ENCODE results near the gene TBC1D14. TPM values are rescaled to one million over a fixed set of nuclear protein-coding genes. Genes with fewer than 3 reads are reported as not detected.

Gene TBC1D14
- total and polyA plus RNA-seq, 2 donors from 2014 or later, result 44.9 to 77.7 TPM

DNA sequence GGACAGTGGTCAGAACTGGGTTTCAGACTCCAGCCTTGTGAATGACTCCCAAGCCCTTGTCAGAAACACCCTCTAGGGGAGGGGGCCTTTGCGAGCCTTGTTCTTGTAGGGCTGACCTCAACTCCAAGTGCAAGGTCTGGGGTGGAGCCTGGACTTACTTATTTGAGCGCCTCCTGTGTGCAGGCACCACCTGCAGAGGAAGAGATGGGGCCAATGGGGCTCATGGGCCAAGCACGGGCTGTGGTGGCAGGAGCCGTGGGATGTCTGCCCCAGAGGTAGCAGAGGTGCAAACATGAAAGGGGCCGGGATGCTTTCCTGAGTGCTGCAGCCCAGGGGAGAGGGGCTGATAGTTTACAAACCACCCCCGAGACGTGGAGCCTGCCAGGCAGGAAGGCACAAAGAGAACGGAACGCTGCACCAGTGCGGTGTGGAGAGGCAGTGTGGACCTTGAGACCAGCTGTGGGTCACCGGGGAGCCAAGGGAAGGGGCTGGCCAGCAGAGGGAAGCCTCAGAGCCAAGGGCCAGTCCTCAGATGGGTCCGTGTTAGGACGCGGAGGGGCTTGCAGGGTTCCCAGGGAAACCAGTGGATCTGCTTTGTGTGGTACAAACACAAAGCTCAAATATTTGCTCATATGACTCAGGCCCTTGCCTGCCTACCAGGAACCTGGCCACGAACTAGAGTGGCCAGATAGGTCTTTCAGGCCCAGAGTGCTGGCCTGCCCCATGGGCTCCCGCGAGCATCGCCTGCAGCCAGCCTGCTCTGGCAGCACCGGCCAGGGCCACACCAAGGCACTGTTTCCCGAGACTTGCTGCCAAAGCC, 124.8 kb downstream of the TBC1D14 start:
- Histone ChIP-seq H3K9me3 (ENCODE audit: control insufficient read depth in 2 of 3, insufficient read depth in 1 of 3, low read length in 3 of 3) (no peaks in the 10 kb centered on the region), H3K4me1 (ENCODE audit: control insufficient read depth in 2 of 3, insufficient read depth in 2 of 3, low read depth in 1 of 3, low read length in 3 of 3) (peaks cover 0 to 13% (median 8%) of the 10 kb centered on the region in 3 donors), H3K27ac (ENCODE audit: low read depth in 2 of 2, low read length in 2 of 2) (no peak overlapping the region), H3K9ac (ENCODE audit: low read length in 3 of 3) (no peak overlapping the region), H3K36me3 (ENCODE audit: control insufficient read depth in 2 of 3, insufficient read depth in 3 of 3, low read length in 3 of 3) (peaks cover 5 to 18% (median 17%) of the 10 kb centered on the region in 3 donors), H3K4me3 (ENCODE audit: low read length in 3 of 3) (no peak overlapping the region), H3K27me3 (ENCODE audit: control insufficient read depth, insufficient read depth, low read length) (no peaks in the 10 kb centered on the region)
- DNase-seq, result no peak
- FAIRE-seq, result no peak
- TF ChIP-seq, protein P1, sequence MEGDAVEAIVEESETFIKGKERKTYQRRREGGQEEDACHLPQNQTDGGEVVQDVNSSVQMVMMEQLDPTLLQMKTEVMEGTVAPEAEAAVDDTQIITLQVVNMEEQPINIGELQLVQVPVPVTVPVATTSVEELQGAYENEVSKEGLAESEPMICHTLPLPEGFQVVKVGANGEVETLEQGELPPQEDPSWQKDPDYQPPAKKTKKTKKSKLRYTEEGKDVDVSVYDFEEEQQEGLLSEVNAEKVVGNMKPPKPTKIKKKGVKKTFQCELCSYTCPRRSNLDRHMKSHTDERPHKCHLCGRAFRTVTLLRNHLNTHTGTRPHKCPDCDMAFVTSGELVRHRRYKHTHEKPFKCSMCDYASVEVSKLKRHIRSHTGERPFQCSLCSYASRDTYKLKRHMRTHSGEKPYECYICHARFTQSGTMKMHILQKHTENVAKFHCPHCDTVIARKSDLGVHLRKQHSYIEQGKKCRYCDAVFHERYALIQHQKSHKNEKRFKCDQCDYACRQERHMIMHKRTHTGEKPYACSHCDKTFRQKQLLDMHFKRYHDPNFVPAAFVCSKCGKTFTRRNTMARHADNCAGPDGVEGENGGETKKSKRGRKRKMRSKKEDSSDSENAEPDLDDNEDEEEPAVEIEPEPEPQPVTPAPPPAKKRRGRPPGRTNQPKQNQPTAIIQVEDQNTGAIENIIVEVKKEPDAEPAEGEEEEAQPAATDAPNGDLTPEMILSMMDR (IDR thresholded peaks at IDR 0.05; ENCODE audit: borderline replicate concordance, extremely low read depth, insufficient read depth), result no peak
- intact Hi-C loops (cut with DNase I), result no loop called here

DNA sequence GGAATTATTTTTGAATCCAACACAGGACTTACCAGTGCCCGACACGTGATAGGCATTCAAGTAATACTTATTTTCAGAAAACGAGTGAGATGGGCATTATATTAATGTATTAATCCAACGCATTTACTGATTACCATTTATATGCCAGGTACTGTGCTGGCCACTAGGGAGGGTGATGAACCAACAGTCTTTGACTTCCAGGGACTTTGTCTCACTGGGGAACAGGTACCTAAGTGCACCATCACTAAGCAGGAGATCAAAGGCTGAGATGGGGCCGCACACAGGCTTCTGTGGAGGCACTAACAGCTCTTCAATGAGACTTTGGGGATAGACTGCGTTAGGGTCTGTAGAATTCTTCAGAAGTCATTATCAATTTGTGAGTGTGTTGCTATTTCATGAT, 127.8 kb downstream of the TBC1D14 start:
- Histone ChIP-seq H3K27me3 (ENCODE audit: control insufficient read depth, insufficient read depth, low read length) (no peaks in the 10 kb centered on the region), H3K4me3 (ENCODE audit: low read length in 3 of 3) (no peak overlapping the region), H3K36me3 (ENCODE audit: control insufficient read depth in 2 of 3, insufficient read depth in 3 of 3, low read length in 3 of 3) (peaks cover 0 to 2% (median 0%) of the 10 kb centered on the region in 3 donors), H3K9ac (ENCODE audit: low read length in 3 of 3) (no peak overlapping the region), H3K4me1 (ENCODE audit: control insufficient read depth in 2 of 3, insufficient read depth in 2 of 3, low read depth in 1 of 3, low read length in 3 of 3) (peaks cover 0 to 13% (median 12%) of the 10 kb centered on the region in 3 donors), H3K27ac (ENCODE audit: low read depth in 2 of 2, low read length in 2 of 2) (no peak overlapping the region), H3K9me3 (ENCODE audit: control insufficient read depth in 2 of 3, insufficient read depth in 1 of 3, low read length in 3 of 3) (no peaks in the 10 kb centered on the region)
- TF ChIP-seq, protein P1 (IDR thresholded peaks at IDR 0.05; ENCODE audit: borderline replicate concordance, extremely low read depth, insufficient read depth), result no peak
- FAIRE-seq, result no peak
- intact Hi-C loops (cut with DNase I), result no loop called here
- no peak for DNase-seq

DNA sequence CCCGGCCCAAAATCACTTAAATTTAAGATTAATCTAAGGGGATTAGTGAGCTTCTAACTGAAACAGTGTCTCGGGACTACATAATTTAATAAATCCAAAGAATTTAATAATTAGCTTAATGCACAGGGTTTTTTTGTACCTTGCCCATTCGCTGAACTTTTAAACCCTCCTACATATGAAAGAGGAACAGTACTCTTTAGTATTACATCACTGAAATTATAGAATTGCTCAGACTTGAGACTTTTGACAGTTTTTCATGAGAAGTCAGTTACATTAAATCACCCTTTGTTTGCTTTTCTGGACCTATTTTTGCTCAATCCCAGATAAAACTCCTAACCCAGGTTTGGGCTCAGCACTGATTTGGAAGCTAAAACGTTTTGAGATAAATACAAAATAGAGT, 131.1 kb downstream of the TBC1D14 start:
- H3K36me3 ChIP-seq (ENCODE audit: control insufficient read depth in 2 of 3, insufficient read depth in 3 of 3, low read length in 3 of 3), result no peaks in the 10 kb centered on the region
- intact Hi-C loops (cut with DNase I), result no loop called here
- H3K27me3 ChIP-seq (ENCODE audit: control insufficient read depth, insufficient read depth, low read length), result no peaks in the 10 kb centered on the region
- no peak overlapping the region for H3K27ac ChIP-seq (ENCODE audit: low read depth in 2 of 2, low read length in 2 of 2)
- peaks cover 2 to 24% (median 15%) of the 10 kb centered on the region in 3 donors for H3K4me1 ChIP-seq (ENCODE audit: control insufficient read depth in 2 of 3, insufficient read depth in 2 of 3, low read depth in 1 of 3, low read length in 3 of 3)
- H3K9ac ChIP-seq (ENCODE audit: low read length in 3 of 3), result no peak overlapping the region
- no peaks in the 10 kb centered on the region for H3K9me3 ChIP-seq (ENCODE audit: control insufficient read depth in 2 of 3, insufficient read depth in 1 of 3, low read length in 3 of 3)
- FAIRE-seq (no peak), DNase-seq (no peak)
- TF ChIP-seq, protein P1 (IDR thresholded peaks at IDR 0.05; ENCODE audit: borderline replicate concordance, extremely low read depth, insufficient read depth), result no peak
- no peak overlapping the region for H3K4me3 ChIP-seq (ENCODE audit: low read length in 3 of 3)

Measured in kidney (tissue), 14 donors.